Astrocyte of the spinal cord (primary cell): ENCODE results near the gene KLHL42.

Experiments used
- DNase-seq: peaks from one replicate; pipeline ENCODE4 v3.0.0; 2011; ENCODE audit warnings: low read depth, low spot score
- H3K4me3 ChIP-seq: 2 replicates; pipeline ENCODE4 v1.5.1; 2011; ENCODE audit warnings: low read depth, mild to moderate bottlenecking, low read length, moderate library complexity
- in situ Hi-C: cut with HindIII; loops from 2 replicates; pipeline ENCODE4 v1.10.0; 2017; ENCODE audit warnings: low sequenced_read_pairs
- TF ChIP-seq, protein P1 (sequence below): IDR thresholded peaks from 2 replicates; pipeline ENCODE4 v1.5.1; 2012; ENCODE audit warnings: low read depth, mild to moderate bottlenecking, low read length, inconsistent platforms

The KLHL42 gene

DNA sequence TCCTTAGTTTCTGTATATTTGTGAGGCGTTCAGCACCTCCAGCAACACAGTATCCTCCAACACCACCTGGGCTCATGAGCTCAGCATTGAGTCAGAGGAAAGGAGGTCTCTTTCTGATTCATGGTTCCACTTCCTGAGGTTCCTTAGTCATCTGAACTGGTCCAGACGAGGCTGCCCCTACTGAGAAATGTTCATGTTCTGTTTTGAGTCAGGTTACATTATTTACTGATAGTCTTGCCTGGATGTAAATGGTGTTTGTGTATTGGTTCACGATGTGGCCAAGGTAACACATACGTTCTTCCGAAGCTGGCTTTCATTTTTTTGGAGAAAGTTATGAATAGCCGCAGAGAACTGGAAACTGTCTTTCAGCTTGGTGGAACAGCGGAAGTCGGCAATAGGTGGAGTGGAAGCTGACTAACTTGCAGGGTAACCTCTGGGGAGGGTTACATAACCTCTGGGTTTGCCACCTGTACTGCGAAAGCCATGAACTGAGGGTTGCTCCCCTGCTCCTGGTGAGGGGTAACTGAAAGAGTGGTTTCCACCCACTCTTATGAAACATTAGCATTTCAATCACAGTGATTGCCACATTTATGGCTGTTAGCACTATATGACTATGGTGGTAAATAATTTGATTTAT is 42.2 kb downstream of the KLHL42 start:
- in situ Hi-C loops, result no loop called here
- TF ChIP-seq, protein P1, sequence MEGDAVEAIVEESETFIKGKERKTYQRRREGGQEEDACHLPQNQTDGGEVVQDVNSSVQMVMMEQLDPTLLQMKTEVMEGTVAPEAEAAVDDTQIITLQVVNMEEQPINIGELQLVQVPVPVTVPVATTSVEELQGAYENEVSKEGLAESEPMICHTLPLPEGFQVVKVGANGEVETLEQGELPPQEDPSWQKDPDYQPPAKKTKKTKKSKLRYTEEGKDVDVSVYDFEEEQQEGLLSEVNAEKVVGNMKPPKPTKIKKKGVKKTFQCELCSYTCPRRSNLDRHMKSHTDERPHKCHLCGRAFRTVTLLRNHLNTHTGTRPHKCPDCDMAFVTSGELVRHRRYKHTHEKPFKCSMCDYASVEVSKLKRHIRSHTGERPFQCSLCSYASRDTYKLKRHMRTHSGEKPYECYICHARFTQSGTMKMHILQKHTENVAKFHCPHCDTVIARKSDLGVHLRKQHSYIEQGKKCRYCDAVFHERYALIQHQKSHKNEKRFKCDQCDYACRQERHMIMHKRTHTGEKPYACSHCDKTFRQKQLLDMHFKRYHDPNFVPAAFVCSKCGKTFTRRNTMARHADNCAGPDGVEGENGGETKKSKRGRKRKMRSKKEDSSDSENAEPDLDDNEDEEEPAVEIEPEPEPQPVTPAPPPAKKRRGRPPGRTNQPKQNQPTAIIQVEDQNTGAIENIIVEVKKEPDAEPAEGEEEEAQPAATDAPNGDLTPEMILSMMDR, result no peak
- DNase-seq, result peak; percentile 92
- H3K4me3 ChIP-seq, result no peak overlapping the region

- in situ Hi-C loops, result no loop called here
- TF ChIP-seq, protein P1, result no peak
- H3K4me3 ChIP-seq, result no peak overlapping the region
- DNase-seq, result no peak
These were observed 43.0 kb downstream of the KLHL42 start for GRCh38 chr12:27823038-27823437.

GRCh38 chr12:27824126-27824842 is 44.3 kb downstream of the KLHL42 start:
- no peak overlapping the region for H3K4me3 ChIP-seq
- in situ Hi-C loops, result no loop called here
- TF ChIP-seq, protein P1, result no peak
- DNase-seq, result no peak

- H3K4me3 ChIP-seq, result no peak overlapping the region
- TF ChIP-seq, protein P1, result no peak
- no peak for DNase-seq
- in situ Hi-C loops, result no loop called here
These were observed 46.0 kb downstream of the KLHL42 start for GRCh38 chr12:27826076-27826475.

GRCh38 chr12:27828196-27828595 is 48.2 kb downstream of the KLHL42 start:
- TF ChIP-seq, protein P1, result no peak
- no peak for DNase-seq
- in situ Hi-C loops, result no loop called here
- no peak overlapping the region for H3K4me3 ChIP-seq

DNA sequence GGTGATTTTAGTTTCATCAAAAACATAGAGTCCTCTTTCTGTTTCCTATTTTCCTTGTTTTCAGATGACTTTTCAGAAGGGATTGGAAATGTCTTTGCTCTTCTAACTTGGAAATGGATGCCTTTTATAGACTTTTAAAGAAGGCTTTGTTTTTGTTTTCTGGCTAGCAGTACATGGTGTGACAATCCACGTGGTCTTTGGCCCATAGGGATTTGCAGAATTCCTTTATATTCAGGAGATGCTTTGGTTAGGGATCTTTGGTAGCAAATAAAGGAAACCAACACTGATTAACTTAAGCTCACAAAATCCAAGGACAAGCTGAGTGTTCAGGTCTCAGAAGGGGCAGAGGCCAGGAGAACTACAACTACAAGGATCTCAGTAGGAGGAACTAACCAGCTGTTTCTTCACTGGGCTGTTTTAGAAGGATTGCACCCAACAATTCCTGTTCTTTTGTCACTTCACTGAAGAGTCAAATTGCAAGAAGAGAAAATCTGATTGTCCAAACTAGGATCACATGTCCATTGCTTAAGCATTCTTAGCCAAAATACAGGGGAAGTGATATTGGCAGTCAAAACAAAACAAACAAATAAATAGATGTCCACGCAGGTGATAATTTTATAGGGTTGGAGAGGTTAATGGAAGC is 58.6 kb downstream of the KLHL42 start:
- no peak overlapping the region for H3K4me3 ChIP-seq
- in situ Hi-C loops, result no loop called here
- TF ChIP-seq, protein P1, result no peak
- no peak for DNase-seq
